ENCODE measurements around the gene IL1R1. TPM values are rescaled to one million over a fixed set of nuclear protein-coding genes. Genes with fewer than 3 reads are reported as not detected.
A peak's percentile ranks its signal among the peaks of the same experiment; 100 is the strongest.

Gene IL1R1, protein sequence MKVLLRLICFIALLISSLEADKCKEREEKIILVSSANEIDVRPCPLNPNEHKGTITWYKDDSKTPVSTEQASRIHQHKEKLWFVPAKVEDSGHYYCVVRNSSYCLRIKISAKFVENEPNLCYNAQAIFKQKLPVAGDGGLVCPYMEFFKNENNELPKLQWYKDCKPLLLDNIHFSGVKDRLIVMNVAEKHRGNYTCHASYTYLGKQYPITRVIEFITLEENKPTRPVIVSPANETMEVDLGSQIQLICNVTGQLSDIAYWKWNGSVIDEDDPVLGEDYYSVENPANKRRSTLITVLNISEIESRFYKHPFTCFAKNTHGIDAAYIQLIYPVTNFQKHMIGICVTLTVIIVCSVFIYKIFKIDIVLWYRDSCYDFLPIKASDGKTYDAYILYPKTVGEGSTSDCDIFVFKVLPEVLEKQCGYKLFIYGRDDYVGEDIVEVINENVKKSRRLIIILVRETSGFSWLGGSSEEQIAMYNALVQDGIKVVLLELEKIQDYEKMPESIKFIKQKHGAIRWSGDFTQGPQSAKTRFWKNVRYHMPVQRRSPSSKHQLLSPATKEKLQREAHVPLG
- 100 to 1,000 TPM in 1 of 7 donors, 10 to 100 TPM in 6; 66.9 to 163 (median 80.8) TPM for total RNA-seq
- 10 to 100 TPM in 2 of 3 donors, 1 to 10 TPM in 1; 7.6 to 17.0 (median 14.3) TPM for polyA plus RNA-seq
- long read RNA-seq, donor 1, full-length matches to known transcripts: 6 of 21 reads
- long read RNA-seq, donor 1, partial matches to known transcripts: 15 of 21 reads
- long read RNA-seq, donor 1, other reads (novel, unspliced or antisense): 0 of 21 reads
- long read RNA-seq, donor 2, full-length matches to known transcripts: 8 of 8 reads
- long read RNA-seq, donor 2, partial matches to known transcripts: 0 of 8 reads
- long read RNA-seq, donor 2, other reads (novel, unspliced or antisense): 0 of 8 reads

DNA sequence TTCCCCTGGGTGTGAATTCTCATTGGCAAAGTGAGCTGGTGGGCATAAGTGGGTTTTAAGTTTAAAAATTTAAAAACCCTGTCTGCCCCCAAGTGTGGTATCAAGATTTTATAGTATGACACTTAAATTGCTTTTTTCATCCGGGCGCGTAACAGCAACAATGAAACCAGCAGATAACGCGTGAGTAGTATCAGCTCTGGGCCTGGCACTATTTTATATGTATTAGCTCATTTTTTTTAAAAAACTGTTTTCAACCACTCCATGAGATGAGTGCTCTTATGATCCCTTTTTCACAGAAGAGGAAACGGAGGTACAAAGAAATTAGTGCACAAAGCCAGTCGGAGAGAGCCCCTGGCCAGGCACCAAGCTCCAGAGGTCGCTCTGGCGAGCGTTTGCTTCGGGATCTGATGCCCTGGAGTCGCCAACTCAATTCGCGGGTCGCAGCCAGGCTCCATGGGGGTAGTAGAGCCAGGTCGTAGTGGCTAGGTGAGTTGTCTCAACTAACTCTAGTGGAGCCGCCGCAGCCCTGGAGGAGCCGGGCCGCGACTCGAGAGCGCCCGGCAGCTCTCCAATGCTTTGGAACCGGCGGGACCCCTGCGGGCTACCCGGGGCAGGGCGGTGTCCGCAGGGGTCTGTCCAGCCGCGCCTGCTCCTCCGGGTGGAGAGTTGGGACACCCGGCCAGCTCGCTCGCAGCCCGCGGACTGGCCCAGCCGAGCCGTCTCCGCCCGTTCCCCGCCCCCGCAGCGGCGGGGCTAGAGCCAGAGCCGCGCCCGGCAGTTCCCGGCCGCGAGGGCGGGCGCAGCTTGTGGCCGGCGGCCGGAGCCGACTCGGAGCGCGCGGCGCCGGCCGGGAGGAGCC is at the start of gene IL1R1:
Gene IL1R1, plus strand, starts transcription at position 777 of the 859 bp plus-strand sequence. CDS start 14,979 bp downstream, outside the sequence.
- peaks cover 0 to 59% (median 16%) of the 10 kb centered on the region in 6 donors for H3K4me1 ChIP-seq
- intact Hi-C loops (cut with DNase I; ENCODE audit: low total_unique reads): no loop called here

DNA sequence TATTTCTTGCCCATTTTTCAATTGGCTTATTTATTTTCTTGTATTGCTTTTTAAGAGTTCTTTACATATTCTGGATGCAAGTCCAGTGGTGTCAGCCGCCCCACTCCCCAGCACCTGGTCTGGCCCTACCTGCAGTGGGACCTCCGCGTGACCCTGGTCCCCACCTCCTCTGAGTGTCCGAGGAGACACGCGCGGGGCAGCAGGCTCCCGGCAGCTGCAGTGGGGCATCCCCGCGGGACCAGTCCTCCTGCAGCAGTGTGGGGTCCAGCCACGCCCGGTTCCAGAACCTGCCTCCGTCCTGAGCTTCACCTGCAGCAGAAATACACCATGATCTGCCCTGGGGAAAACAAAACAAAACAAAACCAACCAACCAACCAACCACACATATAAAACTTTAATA is 48.9 kb upstream of the IL1R1 start:
- intact Hi-C loops (cut with DNase I; ENCODE audit: low total_unique reads): no loop called here
- H3K9me3 ChIP-seq: peaks cover 0 to 17% (median 12%) of the 10 kb centered on the region in 8 donors
- H3K27ac ChIP-seq: no peak overlapping the region
- peak in 1 of 3 donors; percentile 26 for TF ChIP-seq POLR2AphosphoS5 (IDR thresholded peaks at IDR 0.05)
- TF ChIP-seq POLR2A (IDR thresholded peaks at IDR 0.05): no peak
- H3K27me3 ChIP-seq (replicated peaks in 1 of 7): peaks cover 0 to 9% (median 0%) of the 10 kb centered on the region in 7 donors
- DNase-seq: no peak
- WGBS, 5 donors: 65 to 96% (median 80%) methylated on average over 12 to 13 of the region's 13 CpGs
- H3K36me3 ChIP-seq: no peaks in the 10 kb centered on the region
- no peak overlapping the region for H3K4me3 ChIP-seq
- peaks cover 0 to 10% (median 0%) of the 10 kb centered on the region in 6 donors for H3K4me1 ChIP-seq

More for the DNA sequence above, at the start of gene IL1R1:
- 12 to 46% (median 13%) methylated on average over 16 to 65 of the region's 65 CpGs for WGBS, 5 donors
- H3K27me3 ChIP-seq (replicated peaks in 1 of 7): peaks cover 0 to 51% (median 0%) of the 10 kb centered on the region in 7 donors
- DNase-seq: peak; percentile 92
- peak within 1 kb of the TSS; percentile 33 to 76 (median 44) for H3K4me3 ChIP-seq
- H3K36me3 ChIP-seq: peaks cover 0 to 27% (median 4%) of the 10 kb centered on the region in 6 donors
- TF ChIP-seq POLR2AphosphoS5 (IDR thresholded peaks at IDR 0.05): peak; percentile 58 to 86 (median 84)
- peak in 1 of 3 donors; percentile 60 for TF ChIP-seq POLR2A (IDR thresholded peaks at IDR 0.05)
- TF ChIP-seq, protein P1, sequence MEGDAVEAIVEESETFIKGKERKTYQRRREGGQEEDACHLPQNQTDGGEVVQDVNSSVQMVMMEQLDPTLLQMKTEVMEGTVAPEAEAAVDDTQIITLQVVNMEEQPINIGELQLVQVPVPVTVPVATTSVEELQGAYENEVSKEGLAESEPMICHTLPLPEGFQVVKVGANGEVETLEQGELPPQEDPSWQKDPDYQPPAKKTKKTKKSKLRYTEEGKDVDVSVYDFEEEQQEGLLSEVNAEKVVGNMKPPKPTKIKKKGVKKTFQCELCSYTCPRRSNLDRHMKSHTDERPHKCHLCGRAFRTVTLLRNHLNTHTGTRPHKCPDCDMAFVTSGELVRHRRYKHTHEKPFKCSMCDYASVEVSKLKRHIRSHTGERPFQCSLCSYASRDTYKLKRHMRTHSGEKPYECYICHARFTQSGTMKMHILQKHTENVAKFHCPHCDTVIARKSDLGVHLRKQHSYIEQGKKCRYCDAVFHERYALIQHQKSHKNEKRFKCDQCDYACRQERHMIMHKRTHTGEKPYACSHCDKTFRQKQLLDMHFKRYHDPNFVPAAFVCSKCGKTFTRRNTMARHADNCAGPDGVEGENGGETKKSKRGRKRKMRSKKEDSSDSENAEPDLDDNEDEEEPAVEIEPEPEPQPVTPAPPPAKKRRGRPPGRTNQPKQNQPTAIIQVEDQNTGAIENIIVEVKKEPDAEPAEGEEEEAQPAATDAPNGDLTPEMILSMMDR (IDR thresholded peaks at IDR 0.05 in 8 of 11, conservative IDR thresholded peaks at IDR 0.05 in 3 of 11): no peak
- peak within 1 kb of the TSS; percentile 72 to 93 (median 88) for H3K27ac ChIP-seq
- H3K9me3 ChIP-seq: peaks cover 0 to 40% (median 31%) of the 10 kb centered on the region in 8 donors

DNA sequence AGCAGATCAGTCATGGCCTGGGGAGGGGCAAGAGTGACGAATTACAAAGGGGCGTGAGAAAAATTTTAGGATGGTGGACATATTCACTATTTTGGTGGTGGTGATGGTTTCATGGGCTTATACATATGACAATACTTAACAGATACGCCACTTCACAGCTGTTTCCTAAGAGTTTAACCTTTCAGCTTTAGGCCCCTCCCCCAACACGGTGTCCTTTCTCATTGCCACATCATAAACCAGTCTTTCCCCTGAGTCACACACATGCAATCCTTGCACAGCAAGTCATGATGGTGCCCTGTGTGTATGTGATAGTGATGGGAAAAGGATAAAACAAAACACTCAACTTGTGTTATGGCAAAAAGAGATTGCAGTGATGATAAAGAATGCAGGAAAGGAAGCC is 47.6 kb upstream of the IL1R1 start:
- Histone ChIP-seq H3K36me3 (no peaks in the 10 kb centered on the region), H3K4me1 (peaks cover 0 to 10% (median 0%) of the 10 kb centered on the region in 6 donors), H3K27ac (peak overlapping the region in 2 of 8 donors; percentile 18 to 34), H3K9me3 (peaks cover 0 to 17% (median 11%) of the 10 kb centered on the region in 8 donors), H3K27me3 (replicated peaks in 1 of 7) (peaks cover 0 to 15% (median 0%) of the 10 kb centered on the region in 7 donors), H3K4me3 (no peak overlapping the region)
- TF ChIP-seq, protein P1 (IDR thresholded peaks at IDR 0.05 in 8 of 11, conservative IDR thresholded peaks at IDR 0.05 in 3 of 11): no peak
- no peak for TF ChIP-seq POLR2A (IDR thresholded peaks at IDR 0.05)
- peak in 1 of 3 donors; percentile 83 for TF ChIP-seq POLR2AphosphoS5 (IDR thresholded peaks at IDR 0.05)
- WGBS, 5 donors: 49 to 69% (median 58%) methylated on average over 4 of the region's 4 CpGs
- no peak for DNase-seq
- intact Hi-C loops (cut with DNase I; ENCODE audit: low total_unique reads): no loop called here

DNA sequence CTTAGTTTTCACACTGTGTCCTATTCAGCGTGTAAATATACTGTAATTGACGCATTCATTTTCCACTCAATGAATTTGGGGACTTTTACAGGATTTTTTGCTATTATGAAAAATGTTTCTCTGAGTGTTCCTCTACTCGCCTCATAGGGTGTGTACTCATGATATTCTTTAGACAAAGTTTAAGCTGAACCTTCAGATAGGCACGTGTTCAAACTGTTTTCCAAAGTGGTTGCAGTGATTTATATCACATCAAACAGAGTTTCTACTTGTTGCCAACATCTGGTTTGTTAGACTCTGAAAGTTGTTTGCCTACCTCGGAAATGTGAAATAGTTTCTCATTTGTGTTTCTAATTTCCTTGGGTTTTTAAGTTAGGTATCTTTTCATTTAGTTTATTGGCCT is 46.4 kb upstream of the IL1R1 start:
- Histone ChIP-seq H3K4me3 (no peak overlapping the region), H3K27ac (no peak overlapping the region), H3K27me3 (replicated peaks in 1 of 7) (peaks cover 0 to 15% (median 0%) of the 10 kb centered on the region in 7 donors), H3K9me3 (peaks cover 0 to 5% (median under 1%) of the 10 kb centered on the region in 8 donors), H3K36me3 (no peaks in the 10 kb centered on the region), H3K4me1 (peaks cover 0 to 10% (median 0%) of the 10 kb centered on the region in 6 donors)
- TF ChIP-seq POLR2A (IDR thresholded peaks at IDR 0.05) (no peak), POLR2AphosphoS5 (IDR thresholded peaks at IDR 0.05) (no peak)
- TF ChIP-seq, protein P1 (IDR thresholded peaks at IDR 0.05 in 8 of 11, conservative IDR thresholded peaks at IDR 0.05 in 3 of 11): no peak
- DNase-seq: no peak
- intact Hi-C loops (cut with DNase I; ENCODE audit: low total_unique reads): no loop called here
- 73 to 88% (median 85%) methylated on average over 5 of the region's 5 CpGs for WGBS, 5 donors

Measured in spleen (tissue), 13 donors.